ENCODE measurements around the gene HBM.
"Not testable (repeated sequence)": the region's sequence is repeated elsewhere in the genome, so short reads cannot be mapped to it uniquely, and the experiment has no call there.

The HBM gene

DNA sequence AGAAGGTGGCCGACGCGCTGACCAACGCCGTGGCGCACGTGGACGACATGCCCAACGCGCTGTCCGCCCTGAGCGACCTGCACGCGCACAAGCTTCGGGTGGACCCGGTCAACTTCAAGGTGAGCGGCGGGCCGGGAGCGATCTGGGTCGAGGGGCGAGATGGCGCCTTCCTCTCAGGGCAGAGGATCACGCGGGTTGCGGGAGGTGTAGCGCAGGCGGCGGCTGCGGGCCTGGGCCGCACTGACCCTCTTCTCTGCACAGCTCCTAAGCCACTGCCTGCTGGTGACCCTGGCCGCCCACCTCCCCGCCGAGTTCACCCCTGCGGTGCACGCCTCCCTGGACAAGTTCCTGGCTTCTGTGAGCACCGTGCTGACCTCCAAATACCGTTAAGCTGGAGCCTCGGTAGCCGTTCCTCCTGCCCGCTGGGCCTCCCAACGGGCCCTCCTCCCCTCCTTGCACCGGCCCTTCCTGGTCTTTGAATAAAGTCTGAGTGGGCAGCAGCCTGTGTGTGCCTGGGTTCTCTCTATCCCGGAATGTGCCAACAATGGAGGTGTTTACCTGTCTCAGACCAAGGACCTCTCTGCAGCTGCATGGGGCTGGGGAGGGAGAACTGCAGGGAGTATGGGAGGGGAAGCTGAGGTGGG lies 7.6 kb downstream of the HBM start:
- H3K27ac ChIP-seq (ENCODE audit: low read depth, low read length); H3K9ac ChIP-seq (ENCODE audit: low read length); H3K9me3 ChIP-seq (ENCODE audit: insufficient read depth, low read length); H2AFZ ChIP-seq (ENCODE audit: low read depth, low read length, severe bottlenecking); H3K9me2 ChIP-seq (replicated peaks; ENCODE audit: insufficient read depth, low read length); H3K79me2 ChIP-seq (ENCODE audit: insufficient read depth, low read length); H3K4me3 ChIP-seq (ENCODE audit: insufficient read depth, low read length, poor library complexity, severe bottlenecking); H3K27me3 ChIP-seq (ENCODE audit: low read length); H3F3A ChIP-seq (ENCODE audit: insufficient read depth); H3K36me3 ChIP-seq (ENCODE audit: low read length); H3K4me2 ChIP-seq (ENCODE audit: low read depth, low read length, poor library complexity, severe bottlenecking); H4K20me1 ChIP-seq (ENCODE audit: low read depth, low read length): not testable (repeated sequence)

GRCh38 chr16:173928-174769 lies 8.4 kb downstream of the HBM start:
- H3K9me3 ChIP-seq (ENCODE audit: insufficient read depth, low read length); H3K4me3 ChIP-seq (ENCODE audit: insufficient read depth, low read length, poor library complexity, severe bottlenecking); H3K9ac ChIP-seq (ENCODE audit: low read length); H3K4me2 ChIP-seq (ENCODE audit: low read depth, low read length, poor library complexity, severe bottlenecking); H3K9me2 ChIP-seq (replicated peaks; ENCODE audit: insufficient read depth, low read length); H3K79me2 ChIP-seq (ENCODE audit: insufficient read depth, low read length); H3K36me3 ChIP-seq (ENCODE audit: low read length); H2AFZ ChIP-seq (ENCODE audit: low read depth, low read length, severe bottlenecking); H3K27ac ChIP-seq (ENCODE audit: low read depth, low read length); H4K20me1 ChIP-seq (ENCODE audit: low read depth, low read length); H3K27me3 ChIP-seq (ENCODE audit: low read length); H3F3A ChIP-seq (ENCODE audit: insufficient read depth): not testable (repeated sequence)

DNA sequence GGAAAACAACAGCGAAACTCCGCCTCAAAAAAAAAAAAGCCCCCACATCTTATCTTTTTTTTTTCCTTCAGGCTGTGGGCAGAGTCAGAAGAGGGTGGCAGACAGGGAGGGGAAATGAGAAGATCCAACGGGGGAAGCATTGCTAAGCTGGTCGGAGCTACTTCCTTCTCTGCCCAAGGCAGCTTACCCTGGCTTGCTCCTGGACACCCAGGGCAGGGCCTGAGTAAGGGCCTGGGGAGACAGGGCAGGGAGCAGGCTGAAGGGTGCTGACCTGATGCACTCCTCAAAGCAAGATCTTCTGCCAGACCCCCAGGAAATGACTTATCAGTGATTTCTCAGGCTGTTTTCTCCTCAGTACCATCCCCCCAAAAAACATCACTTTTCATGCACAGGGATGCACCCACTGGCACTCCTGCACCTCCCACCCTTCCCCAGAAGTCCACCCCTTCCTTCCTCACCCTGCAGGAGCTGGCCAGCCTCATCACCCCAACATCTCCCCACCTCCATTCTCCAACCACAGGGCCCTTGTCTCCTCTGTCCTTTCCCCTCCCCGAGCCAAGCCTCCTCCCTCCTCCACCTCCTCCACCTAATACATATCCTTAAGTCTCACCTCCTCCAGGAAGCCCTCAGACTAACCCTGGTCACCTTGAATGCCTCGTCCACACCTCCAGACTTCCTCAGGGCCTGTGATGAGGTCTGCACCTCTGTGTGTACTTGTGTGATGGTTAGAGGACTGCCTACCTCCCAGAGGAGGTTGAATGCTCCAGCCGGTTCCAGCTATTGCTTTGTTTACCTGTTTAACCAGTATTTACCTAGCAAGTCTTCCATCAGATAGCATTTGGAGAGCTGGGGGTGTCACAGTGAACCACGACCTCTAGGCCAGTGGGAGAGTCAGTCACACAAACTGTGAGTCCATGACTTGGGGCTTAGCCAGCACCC lies 9.5 kb downstream of the HBM start:
- no peak overlapping the region for H3K4me2 ChIP-seq (ENCODE audit: low read depth, low read length, poor library complexity, severe bottlenecking)
- H3K27ac ChIP-seq (ENCODE audit: low read depth, low read length): no peak overlapping the region
- no peaks in the 10 kb centered on the region for H3K36me3 ChIP-seq (ENCODE audit: low read length)
- H3K9me3 ChIP-seq (ENCODE audit: insufficient read depth, low read length): no peaks in the 10 kb centered on the region
- no peaks in the 10 kb centered on the region for H3K79me2 ChIP-seq (ENCODE audit: insufficient read depth, low read length)
- no peaks in the 10 kb centered on the region for H3F3A ChIP-seq (ENCODE audit: insufficient read depth)
- no peak overlapping the region for H2AFZ ChIP-seq (ENCODE audit: low read depth, low read length, severe bottlenecking)
- H3K9me2 ChIP-seq (replicated peaks; ENCODE audit: insufficient read depth, low read length): no peaks in the 10 kb centered on the region
- no peaks in the 10 kb centered on the region for H3K27me3 ChIP-seq (ENCODE audit: low read length)
- no peak overlapping the region for H3K4me3 ChIP-seq (ENCODE audit: insufficient read depth, low read length, poor library complexity, severe bottlenecking)
- H4K20me1 ChIP-seq (ENCODE audit: low read depth, low read length): no peaks in the 10 kb centered on the region
- H3K9ac ChIP-seq (ENCODE audit: low read length): no peak overlapping the region
- TF ChIP-seq EZH2phosphoT487 (conservative IDR thresholded peaks at IDR 0.05; ENCODE audit: low read length): no peak
- TF ChIP-seq, protein P1, sequence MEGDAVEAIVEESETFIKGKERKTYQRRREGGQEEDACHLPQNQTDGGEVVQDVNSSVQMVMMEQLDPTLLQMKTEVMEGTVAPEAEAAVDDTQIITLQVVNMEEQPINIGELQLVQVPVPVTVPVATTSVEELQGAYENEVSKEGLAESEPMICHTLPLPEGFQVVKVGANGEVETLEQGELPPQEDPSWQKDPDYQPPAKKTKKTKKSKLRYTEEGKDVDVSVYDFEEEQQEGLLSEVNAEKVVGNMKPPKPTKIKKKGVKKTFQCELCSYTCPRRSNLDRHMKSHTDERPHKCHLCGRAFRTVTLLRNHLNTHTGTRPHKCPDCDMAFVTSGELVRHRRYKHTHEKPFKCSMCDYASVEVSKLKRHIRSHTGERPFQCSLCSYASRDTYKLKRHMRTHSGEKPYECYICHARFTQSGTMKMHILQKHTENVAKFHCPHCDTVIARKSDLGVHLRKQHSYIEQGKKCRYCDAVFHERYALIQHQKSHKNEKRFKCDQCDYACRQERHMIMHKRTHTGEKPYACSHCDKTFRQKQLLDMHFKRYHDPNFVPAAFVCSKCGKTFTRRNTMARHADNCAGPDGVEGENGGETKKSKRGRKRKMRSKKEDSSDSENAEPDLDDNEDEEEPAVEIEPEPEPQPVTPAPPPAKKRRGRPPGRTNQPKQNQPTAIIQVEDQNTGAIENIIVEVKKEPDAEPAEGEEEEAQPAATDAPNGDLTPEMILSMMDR (IDR thresholded peaks at IDR 0.05; ENCODE audit: insufficient read depth, low read length, poor library complexity, severe bottlenecking): no peak

- H3K9me3 ChIP-seq (ENCODE audit: insufficient read depth, low read length); H3K27me3 ChIP-seq (ENCODE audit: low read length); H2AFZ ChIP-seq (ENCODE audit: low read depth, low read length, severe bottlenecking); H4K20me1 ChIP-seq (ENCODE audit: low read depth, low read length); H3K36me3 ChIP-seq (ENCODE audit: low read length); H3K9me2 ChIP-seq (replicated peaks; ENCODE audit: insufficient read depth, low read length); H3K79me2 ChIP-seq (ENCODE audit: insufficient read depth, low read length); H3K4me3 ChIP-seq (ENCODE audit: insufficient read depth, low read length, poor library complexity, severe bottlenecking); H3K9ac ChIP-seq (ENCODE audit: low read length); H3F3A ChIP-seq (ENCODE audit: insufficient read depth); H3K27ac ChIP-seq (ENCODE audit: low read depth, low read length); H3K4me2 ChIP-seq (ENCODE audit: low read depth, low read length, poor library complexity, severe bottlenecking): not testable (repeated sequence)
These were observed 10.2 kb downstream of the HBM start for GRCh38 chr16:176006-176405.

GRCh38 chr16:176477-177382 lies 11.0 kb downstream of the HBM start, which contains the start of gene HBA1:
HBA1 (plus strand) TSS chr16:176680; CDS start chr16:176717, 37 bp downstream.
- not testable (repeated sequence) for H3K9ac ChIP-seq (ENCODE audit: low read length); H3K79me2 ChIP-seq (ENCODE audit: insufficient read depth, low read length); H3K4me3 ChIP-seq (ENCODE audit: insufficient read depth, low read length, poor library complexity, severe bottlenecking)

More at GRCh38 chr16:176477-177382, 11.0 kb downstream of the HBM start, which contains the start of gene HBA1:
- H4K20me1 ChIP-seq (ENCODE audit: low read depth, low read length); H3K4me2 ChIP-seq (ENCODE audit: low read depth, low read length, poor library complexity, severe bottlenecking); H3K9me2 ChIP-seq (replicated peaks; ENCODE audit: insufficient read depth, low read length); H2AFZ ChIP-seq (ENCODE audit: low read depth, low read length, severe bottlenecking); H3K9me3 ChIP-seq (ENCODE audit: insufficient read depth, low read length); H3F3A ChIP-seq (ENCODE audit: insufficient read depth); H3K27me3 ChIP-seq (ENCODE audit: low read length); H3K27ac ChIP-seq (ENCODE audit: low read depth, low read length); H3K36me3 ChIP-seq (ENCODE audit: low read length): not testable (repeated sequence)
